Thymus (tissue), 14 donors: ENCODE measurements around the gene OPN1MW. TPM values are rescaled to one million over a fixed set of nuclear protein-coding genes. Genes with fewer than 3 reads are reported as not detected.
"Not testable (repeated sequence)": the region's sequence is repeated elsewhere in the genome, so short reads cannot be mapped to it uniquely, and the experiment has no call there.

Experiments used
- DNase-seq, 9 donors: peaks; one replicate each; pipeline ENCODE4 v3.0.0-alpha.2; 2013; ENCODE audit warnings: low spot score in 9 of 9, low read depth in 6 of 9, missing footprints in 1 of 9
- H3K27ac ChIP-seq, 2 donors: one replicate each; pipeline ENCODE4 v1.5.1; 2013; ENCODE audit warnings: control low read depth in 1 of 2, low read depth in 1 of 2, low read length in 1 of 2, mild to moderate bottlenecking in 1 of 2, moderate library complexity in 1 of 2
- H3K27me3 ChIP-seq, 2 donors: one replicate each; pipeline ENCODE4 v1.5.1; 2013; ENCODE audit warnings: low read length in 1 of 2; ENCODE audit not compliant: control insufficient read depth in 2 of 2, insufficient read depth in 1 of 2
- H3K36me3 ChIP-seq, 2 donors: one replicate each; pipeline ENCODE4 v1.5.1; 2013; ENCODE audit warnings: low read length in 1 of 2, mild to moderate bottlenecking in 1 of 2, moderate library complexity in 1 of 2; ENCODE audit not compliant: control insufficient read depth in 2 of 2, insufficient read depth in 2 of 2
- H3K4me1 ChIP-seq, 2 donors: one replicate each; pipeline ENCODE4 v1.5.1; 2013; ENCODE audit warnings: low read length in 2 of 2; ENCODE audit not compliant: control insufficient read depth in 2 of 2, insufficient read depth in 2 of 2
- H3K4me3 ChIP-seq, 2 donors: one replicate each; pipeline ENCODE4 v1.5.1; 2013; ENCODE audit warnings: low read length in 2 of 2, control low read depth in 1 of 2, mild to moderate bottlenecking in 1 of 2
- H3K9me3 ChIP-seq, 2 donors: one replicate each; pipeline ENCODE4 v1.5.1; 2013; ENCODE audit warnings: low read length in 1 of 2, mild to moderate bottlenecking in 1 of 2; ENCODE audit not compliant: control insufficient read depth in 2 of 2, insufficient read depth in 1 of 2
- WGBS: extraction: QIAGEN DNeasy Blood & Tissue Kit; methylation state at CpG from one replicate; pipeline ENCODE4 v1.1.7; 2013; 5-methylcytosine and 5-hydroxymethylcytosine counted together
- long read RNA-seq, 10 donors: transcript quantifications; one replicate each; lab custom pipeline, GENCODE V29; 2026
- polyA plus RNA-seq: library from polyadenylated mRNA; stranded (reverse); fragments of 200-250 nt; gene quantifications from one replicate; pipeline ENCODE4 v1.2.3, GENCODE V29; 2013
- total RNA-seq: library from RNA; stranded (reverse); fragments of 120-200 nt; gene quantifications from one replicate; pipeline ENCODE4 v1.2.4, GENCODE V29; 2013
- donor health status: healthy.

The OPN1MW gene
- total RNA-seq (not detected), polyA plus RNA-seq (0.02 TPM)
- long read RNA-seq, donor 1: 0 reads
- long read RNA-seq, donor 2: 0 reads
- long read RNA-seq, donor 3: 0 reads
- long read RNA-seq, donor 4: 0 reads
- long read RNA-seq, donor 5: 0 reads
- long read RNA-seq, donor 6: 0 reads
- long read RNA-seq, donor 7: 0 reads
- long read RNA-seq, donor 8: 0 reads
- long read RNA-seq, donor 9: 0 reads
- long read RNA-seq, donor 10: 0 reads

DNA sequence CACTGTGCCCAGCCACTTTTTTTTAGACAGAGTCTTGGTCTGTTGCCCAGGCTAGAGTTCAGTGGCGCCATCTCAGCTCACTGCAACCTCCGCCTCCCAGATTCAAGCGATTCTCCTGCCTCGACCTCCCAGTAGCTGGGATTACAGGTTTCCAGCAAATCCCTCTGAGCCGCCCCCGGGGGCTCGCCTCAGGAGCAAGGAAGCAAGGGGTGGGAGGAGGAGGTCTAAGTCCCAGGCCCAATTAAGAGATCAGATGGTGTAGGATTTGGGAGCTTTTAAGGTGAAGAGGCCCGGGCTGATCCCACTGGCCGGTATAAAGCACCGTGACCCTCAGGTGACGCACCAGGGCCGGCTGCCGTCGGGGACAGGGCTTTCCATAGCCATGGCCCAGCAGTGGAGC lies at the start of gene OPN1MW:
Gene OPN1MW (plus strand): TSS at position 301 of the 400 bp plus-strand sequence. CDS start 82 bp downstream, at position 383.
- no CpG with 5 or more reads among the region's 14 CpGs for WGBS
- H3K27ac ChIP-seq, DNase-seq, H3K4me3 ChIP-seq, H3K4me1 ChIP-seq, H3K27me3 ChIP-seq, H3K36me3 ChIP-seq, H3K9me3 ChIP-seq: not testable (repeated sequence)

DNA sequence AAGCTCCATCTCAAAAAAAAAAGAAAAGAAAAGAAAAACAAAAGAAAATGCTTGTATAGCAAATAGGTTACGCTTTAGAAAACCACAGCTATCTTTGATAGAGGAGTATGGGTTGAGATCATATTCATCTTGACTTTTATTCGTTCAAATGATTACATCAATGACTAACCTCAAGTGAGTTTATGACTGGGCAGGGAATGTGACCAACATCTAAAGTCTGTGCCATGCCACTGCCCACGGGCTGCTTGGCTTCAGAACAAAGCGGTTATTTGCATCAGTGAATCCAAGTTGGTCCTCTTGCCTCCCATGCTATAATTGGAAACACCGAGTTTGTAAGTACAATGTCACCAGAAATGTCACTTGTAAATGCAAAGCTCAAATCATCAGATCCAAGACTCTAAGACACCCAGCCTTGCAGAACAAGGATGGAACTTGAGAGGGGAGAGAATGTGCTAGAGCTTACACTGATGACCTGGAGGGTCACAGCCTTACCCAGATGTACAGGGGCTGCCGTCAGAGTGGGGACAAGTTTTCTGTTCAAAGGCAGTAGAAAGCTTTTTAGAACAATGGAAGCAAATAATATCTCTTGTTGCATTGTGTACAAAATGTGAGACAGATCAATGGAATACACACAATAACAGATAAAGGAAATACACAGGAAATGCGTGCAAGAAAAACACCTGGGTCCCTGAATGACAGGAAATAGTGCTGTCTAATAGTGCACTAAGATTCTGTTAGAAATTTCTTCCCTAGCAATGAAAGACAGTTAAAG lies 46.8 kb upstream of the OPN1MW start:
- H3K9me3 ChIP-seq: peaks cover 0 to 3% of the 10 kb centered on the region in 2 donors
- DNase-seq: peak in 1 of 9 donors; percentile 41
- no peak overlapping the region for H3K4me3 ChIP-seq
- peak overlapping the region; percentile 55 to 73 for H3K27ac ChIP-seq
- H3K4me1 ChIP-seq: peaks cover 0 to 14% of the 10 kb centered on the region in 2 donors
- no peaks in the 10 kb centered on the region for H3K36me3 ChIP-seq
- WGBS: 46% methylated on average over 7 of the region's 7 CpGs
- peaks cover 0 to 3% of the 10 kb centered on the region in 2 donors for H3K27me3 ChIP-seq

DNA sequence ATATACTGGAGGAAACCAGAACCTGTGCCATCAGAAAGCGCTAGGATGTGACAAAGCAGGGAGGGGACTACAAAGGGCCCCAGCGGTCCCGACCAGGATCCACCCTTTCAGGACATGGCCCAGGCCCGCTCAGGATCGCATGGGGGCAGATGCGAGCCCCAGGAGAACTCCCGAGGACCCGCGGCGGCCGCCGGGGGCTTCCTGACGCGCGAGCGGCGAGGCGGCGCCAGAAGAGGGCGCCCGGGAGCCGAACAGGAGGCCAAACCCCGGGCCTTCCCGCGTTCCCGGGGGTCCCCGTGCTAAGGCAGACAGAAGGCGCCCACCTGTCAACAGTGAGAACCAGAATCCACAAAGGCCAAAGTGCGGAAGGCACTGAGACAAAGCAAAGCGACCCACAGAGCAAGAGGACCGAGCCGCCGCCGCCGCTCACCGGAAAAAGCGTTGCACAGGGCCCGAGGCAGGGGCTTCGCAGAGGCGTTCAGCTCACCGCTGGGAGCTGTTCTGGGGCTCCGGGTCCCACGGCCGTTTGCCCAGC lies 45.7 kb upstream of the OPN1MW start:
- peaks cover 0 to 3% of the 10 kb centered on the region in 2 donors for H3K27me3 ChIP-seq
- no peaks in the 10 kb centered on the region for H3K36me3 ChIP-seq
- under 1% methylated on average over 43 of the region's 44 CpGs for WGBS
- H3K9me3 ChIP-seq: peaks cover 0 to 3% of the 10 kb centered on the region in 2 donors
- peak overlapping the region; percentile 18 to 37 for H3K27ac ChIP-seq
- peaks cover 0 to 14% of the 10 kb centered on the region in 2 donors for H3K4me1 ChIP-seq
- peak overlapping the region; percentile 35 to 43 for H3K4me3 ChIP-seq
- DNase-seq: peak in 8 of 9 donors; percentile 33 to 85 (median 64)

DNA sequence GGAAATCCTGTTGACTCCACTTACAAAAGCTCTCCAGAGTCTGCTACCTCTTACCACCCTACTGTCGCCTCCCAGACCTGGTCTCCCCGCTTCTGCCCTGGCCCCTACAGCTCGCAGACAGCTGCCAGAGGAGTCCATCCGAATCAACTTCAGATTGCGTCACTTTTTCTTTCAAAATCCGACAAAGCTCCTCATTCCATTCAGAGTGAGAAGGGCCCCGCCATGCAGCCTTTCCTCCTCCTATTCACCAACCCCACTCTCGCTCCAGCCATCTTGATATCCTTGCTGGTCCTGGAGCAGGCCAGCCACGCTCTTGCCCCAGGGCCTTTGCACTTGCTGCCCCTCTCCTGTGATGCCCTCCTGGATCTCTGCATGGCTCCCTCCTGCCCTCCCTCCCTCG lies 43.5 kb upstream of the OPN1MW start:
- 95% methylated on average over 10 of the region's 10 CpGs for WGBS

DNA sequence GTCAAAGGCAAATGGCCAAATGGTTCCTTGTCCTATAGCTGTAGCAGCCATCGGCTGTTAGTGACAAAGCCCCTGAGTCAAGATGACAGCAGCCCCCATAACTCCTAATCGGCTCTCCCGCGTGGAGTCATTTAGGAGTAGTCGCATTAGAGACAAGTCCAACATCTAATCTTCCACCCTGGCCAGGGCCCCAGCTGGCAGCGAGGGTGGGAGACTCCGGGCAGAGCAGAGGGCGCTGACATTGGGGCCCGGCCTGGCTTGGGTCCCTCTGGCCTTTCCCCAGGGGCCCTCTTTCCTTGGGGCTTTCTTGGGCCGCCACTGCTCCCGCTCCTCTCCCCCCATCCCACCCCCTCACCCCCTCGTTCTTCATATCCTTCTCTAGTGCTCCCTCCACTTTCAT lies 42.2 kb upstream of the OPN1MW start:
- Histone ChIP-seq H3K9me3 (peaks cover 0 to 3% of the 10 kb centered on the region in 2 donors), H3K36me3 (no peaks in the 10 kb centered on the region), H3K27ac (no peak overlapping the region), H3K27me3 (peaks cover 0 to 3% of the 10 kb centered on the region in 2 donors), H3K4me1 (peaks cover 0 to 14% of the 10 kb centered on the region in 2 donors), H3K4me3 (no peak overlapping the region)
- WGBS: 97% methylated on average over 12 of the region's 12 CpGs
- DNase-seq: no peak

More for the DNA sequence above, 43.5 kb upstream of the OPN1MW start:
- no peaks in the 10 kb centered on the region for H3K36me3 ChIP-seq
- peaks cover 0 to 3% of the 10 kb centered on the region in 2 donors for H3K27me3 ChIP-seq
- no peak overlapping the region for H3K27ac ChIP-seq
- no peak overlapping the region for H3K4me3 ChIP-seq
- peaks cover 0 to 14% of the 10 kb centered on the region in 2 donors for H3K4me1 ChIP-seq
- DNase-seq: no peak
- H3K9me3 ChIP-seq: peaks cover 0 to 3% of the 10 kb centered on the region in 2 donors

DNA sequence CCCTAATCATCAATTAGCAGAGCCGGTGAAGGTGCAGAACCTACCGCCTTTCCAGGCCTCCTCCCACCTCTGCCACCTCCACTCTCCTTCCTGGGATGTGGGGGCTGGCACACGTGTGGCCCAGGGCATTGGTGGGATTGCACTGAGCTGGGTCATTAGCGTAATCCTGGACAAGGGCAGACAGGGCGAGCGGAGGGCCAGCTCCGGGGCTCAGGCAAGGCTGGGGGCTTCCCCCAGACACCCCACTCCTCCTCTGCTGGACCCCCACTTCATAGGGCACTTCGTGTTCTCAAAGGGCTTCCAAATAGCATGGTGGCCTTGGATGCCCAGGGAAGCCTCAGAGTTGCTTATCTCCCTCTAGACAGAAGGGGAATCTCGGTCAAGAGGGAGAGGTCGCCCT lies 41.7 kb upstream of the OPN1MW start:
- 95% methylated on average over 10 of the region's 10 CpGs for WGBS
- Histone ChIP-seq H3K36me3 (no peaks in the 10 kb centered on the region), H3K9me3 (peaks cover 0 to 3% of the 10 kb centered on the region in 2 donors), H3K27me3 (peaks cover 0 to 3% of the 10 kb centered on the region in 2 donors), H3K4me3 (no peak overlapping the region), H3K4me1 (peaks cover 0 to 9% of the 10 kb centered on the region in 2 donors), H3K27ac (no peak overlapping the region)
- DNase-seq: no peak

DNA sequence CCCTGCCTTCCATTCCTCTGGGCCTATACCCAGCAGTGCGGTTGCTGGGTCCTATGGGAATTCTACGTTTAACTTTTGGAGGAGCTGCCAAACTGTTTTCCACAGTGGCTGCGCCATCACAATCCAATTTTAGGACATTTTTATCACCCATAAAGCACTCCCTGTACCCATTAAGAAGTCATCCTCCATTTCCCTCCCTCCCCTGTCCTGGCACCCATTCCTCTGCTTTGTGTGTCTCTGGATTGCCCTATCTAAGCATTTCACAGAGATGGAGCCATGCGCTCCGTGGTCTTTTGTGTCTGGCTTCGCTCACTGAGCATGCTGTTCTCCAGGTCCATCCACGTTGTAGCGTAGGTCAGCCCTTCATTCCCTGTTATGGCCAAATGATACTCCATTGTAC lies 40.0 kb upstream of the OPN1MW start:
- Histone ChIP-seq H3K27ac (no peak overlapping the region), H3K27me3 (no peaks in the 10 kb centered on the region), H3K36me3 (no peaks in the 10 kb centered on the region), H3K9me3 (no peaks in the 10 kb centered on the region), H3K4me3 (no peak overlapping the region), H3K4me1 (no peaks in the 10 kb centered on the region)
- DNase-seq: no peak
- 97% methylated on average over 8 of the region's 8 CpGs for WGBS

DNA sequence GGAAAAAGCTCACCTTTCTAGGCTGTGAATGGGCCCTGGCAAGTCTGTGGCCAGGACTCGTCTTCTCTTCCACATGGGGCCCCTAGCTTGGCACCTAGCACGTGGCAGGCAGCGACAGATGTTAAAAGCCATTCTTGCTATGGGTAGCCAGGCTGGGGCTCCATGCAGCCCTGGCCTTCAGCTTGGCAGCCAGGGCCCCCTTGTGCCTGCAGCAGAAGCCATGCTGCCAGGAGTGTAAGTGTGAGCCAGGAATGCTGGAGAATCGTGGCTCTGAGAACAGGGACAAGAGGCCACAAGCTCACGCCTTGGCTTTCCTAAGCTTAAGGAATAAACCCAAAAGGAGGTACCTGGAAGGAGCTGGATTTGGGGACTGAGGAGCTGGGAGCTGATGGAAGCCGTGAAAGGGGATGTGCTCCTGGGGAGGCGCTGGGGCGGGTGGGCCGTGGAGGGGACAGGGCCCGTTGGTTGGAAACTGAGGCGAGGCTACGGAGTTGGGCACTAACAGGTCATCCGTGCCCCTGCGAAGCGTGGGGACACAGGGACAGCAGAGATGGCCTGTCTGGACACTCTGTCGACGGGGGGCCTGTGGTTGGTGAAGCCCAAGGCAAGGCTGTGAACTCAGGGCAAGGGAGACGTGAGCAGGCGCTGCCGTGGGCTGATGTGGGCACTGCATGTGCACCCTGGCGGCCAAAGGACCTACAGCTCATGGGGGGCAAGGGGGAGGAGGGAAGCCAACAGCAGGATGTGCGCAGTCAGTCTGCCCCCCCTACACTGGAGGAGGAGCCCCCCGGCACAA lies 39.2 kb upstream of the OPN1MW start:
- Histone ChIP-seq H3K4me3 (no peak overlapping the region), H3K36me3 (no peaks in the 10 kb centered on the region), H3K27ac (no peak overlapping the region), H3K4me1 (no peaks in the 10 kb centered on the region), H3K27me3 (no peaks in the 10 kb centered on the region), H3K9me3 (no peaks in the 10 kb centered on the region)
- DNase-seq: no peak
- WGBS: 93% methylated on average over 23 of the region's 23 CpGs
